ENCODE data around the gene USP47. TPM values are rescaled to one million over a fixed set of nuclear protein-coding genes. Genes with fewer than 3 reads are reported as not detected.
A peak's percentile ranks its signal among the peaks of the same experiment; 100 is the strongest.

USP47 gene
- total RNA-seq, 5 donors from 2014 or later (not counting 1 experiment from before 2014, with no cell fraction given): 49.3 to 77.6 (median 58.6) TPM

- no peak for DNase-seq
- Mint-ChIP-seq H3K9me3 (no peaks in the 10 kb centered on the region), H3K27me3 (peaks cover 3 to 4% of the 10 kb centered on the region in 2 donors), H3K4me3 (no peak overlapping the region), H3K4me1 (peaks cover 6 to 7% (median 6%) of the 10 kb centered on the region in 3 donors), H3K27ac (no peak overlapping the region), H3K36me3 (no peaks in the 10 kb centered on the region)
- H3K9me3 ChIP-seq: no peaks in the 10 kb centered on the region
- no peak overlapping the region for H3K27ac ChIP-seq (ENCODE audit: low read length)
- ChIA-PET POLR2A (no interaction called here), CTCF (interaction anchor here in 1 of 2 donors (0.6 kb wide), 1 partner anchor 1276 kb away, joined by 5 read pairs; no protein-coding TSS in a partner anchor)
- H3K27me3 ChIP-seq (replicated peaks in 1 of 2; ENCODE audit: control insufficient read depth in 2 of 2, extremely low read depth in 1 of 2, insufficient read depth in 2 of 2, low read length in 1 of 2): peaks cover 0 to 24% of the 10 kb centered on the region in 2 experiments
- H3K4me3 ChIP-seq (ENCODE audit: control insufficient read depth in 1 of 2, extremely low read depth in 1 of 2, low read length in 1 of 2): no peak overlapping the region
- H3K36me3 ChIP-seq (ENCODE audit: control insufficient read depth in 2 of 2, extremely low read depth in 1 of 2, insufficient read depth in 1 of 2, low read length in 1 of 2): no peaks in the 10 kb centered on the region
- no peak for ATAC-seq (replicated peaks in 1 of 4)
- WGBS (ENCODE audit: insufficient coverage): no CpG with 5 or more reads among the region's 2 CpGs
- peaks cover 0 to 3% of the 10 kb centered on the region in 2 experiments for H3K4me1 ChIP-seq (ENCODE audit: control insufficient read depth in 1 of 2, extremely low read depth in 1 of 2, insufficient read depth in 2 of 2, low read length in 2 of 2)
Observed at GRCh38 chr11:11982975-11983374, 141.2 kb downstream of the USP47 start.

- Histone ChIP-seq H3K4me1 (ENCODE audit: control insufficient read depth in 1 of 2, extremely low read depth in 1 of 2, insufficient read depth in 2 of 2, low read length in 2 of 2) (peaks cover 0 to 6% of the 10 kb centered on the region in 2 experiments), H3K36me3 (ENCODE audit: control insufficient read depth in 2 of 2, extremely low read depth in 1 of 2, insufficient read depth in 1 of 2, low read length in 1 of 2) (no peaks in the 10 kb centered on the region), H3K27me3 (replicated peaks in 1 of 2; ENCODE audit: control insufficient read depth in 2 of 2, extremely low read depth in 1 of 2, insufficient read depth in 2 of 2, low read length in 1 of 2) (peaks cover 0 to 27% of the 10 kb centered on the region in 2 experiments), H3K27ac (ENCODE audit: low read length) (no peak overlapping the region), H3K9me3 (no peaks in the 10 kb centered on the region), H3K4me3 (ENCODE audit: control insufficient read depth in 1 of 2, extremely low read depth in 1 of 2, low read length in 1 of 2) (no peak overlapping the region)
- Mint-ChIP-seq H3K4me3 (no peak overlapping the region), H3K4me1 (peaks cover 2 to 8% (median 7%) of the 10 kb centered on the region in 3 donors), H3K9me3 (no peaks in the 10 kb centered on the region), H3K27me3 (peaks cover 3 to 4% of the 10 kb centered on the region in 2 donors), H3K36me3 (no peaks in the 10 kb centered on the region), H3K27ac (no peak overlapping the region)
- CTCF ChIA-PET: no interaction called here
- 67% methylated on average over 4 of the region's 5 CpGs for WGBS (ENCODE audit: insufficient coverage)
- POLR2A ChIA-PET: no interaction called here
- ATAC-seq (replicated peaks in 1 of 4) (no peak), DNase-seq (no peak)
Observed at GRCh38 chr11:11983427-11983826, 141.7 kb downstream of the USP47 start.

GRCh38 chr11:11984563-11984962 is 142.8 kb downstream of the USP47 start:
- ChIA-PET POLR2A (no interaction called here), CTCF (interaction anchor here in 1 of 2 donors (1.0 kb wide), 1 partner anchor 11 kb away, joined by 3 read pairs; no protein-coding TSS in a partner anchor)
- H3K36me3 ChIP-seq (ENCODE audit: control insufficient read depth in 2 of 2, extremely low read depth in 1 of 2, insufficient read depth in 1 of 2, low read length in 1 of 2): no peaks in the 10 kb centered on the region
- no peak overlapping the region for H3K4me3 Mint-ChIP-seq
- H3K36me3 Mint-ChIP-seq: no peaks in the 10 kb centered on the region
- no peak overlapping the region for H3K27ac ChIP-seq (ENCODE audit: low read length)
- no peaks in the 10 kb centered on the region for H3K9me3 Mint-ChIP-seq
- ATAC-seq (replicated peaks in 1 of 4) (no peak), DNase-seq (no peak)
- peaks cover 0 to 8% (median 7%) of the 10 kb centered on the region in 3 donors for H3K4me1 Mint-ChIP-seq
- H3K27me3 ChIP-seq (replicated peaks in 1 of 2; ENCODE audit: control insufficient read depth in 2 of 2, extremely low read depth in 1 of 2, insufficient read depth in 2 of 2, low read length in 1 of 2): peaks cover 0 to 19% of the 10 kb centered on the region in 2 experiments
- peaks cover 3 to 4% of the 10 kb centered on the region in 2 donors for H3K27me3 Mint-ChIP-seq
- peaks cover 0 to 6% of the 10 kb centered on the region in 2 experiments for H3K4me1 ChIP-seq (ENCODE audit: control insufficient read depth in 1 of 2, extremely low read depth in 1 of 2, insufficient read depth in 2 of 2, low read length in 2 of 2)
- WGBS (ENCODE audit: insufficient coverage): no CpG with 5 or more reads among the region's 5 CpGs
- H3K9me3 ChIP-seq: no peaks in the 10 kb centered on the region
- H3K4me3 ChIP-seq (ENCODE audit: control insufficient read depth in 1 of 2, extremely low read depth in 1 of 2, low read length in 1 of 2): no peak overlapping the region
- H3K27ac Mint-ChIP-seq: no peak overlapping the region

- Histone ChIP-seq H3K27me3 (replicated peaks in 1 of 2; ENCODE audit: control insufficient read depth in 2 of 2, extremely low read depth in 1 of 2, insufficient read depth in 2 of 2, low read length in 1 of 2) (peaks cover 0 to 19% of the 10 kb centered on the region in 2 experiments), H3K4me3 (ENCODE audit: control insufficient read depth in 1 of 2, extremely low read depth in 1 of 2, low read length in 1 of 2) (no peak overlapping the region), H3K27ac (ENCODE audit: low read length) (no peak overlapping the region), H3K36me3 (ENCODE audit: control insufficient read depth in 2 of 2, extremely low read depth in 1 of 2, insufficient read depth in 1 of 2, low read length in 1 of 2) (no peaks in the 10 kb centered on the region), H3K4me1 (ENCODE audit: control insufficient read depth in 1 of 2, extremely low read depth in 1 of 2, insufficient read depth in 2 of 2, low read length in 2 of 2) (peaks cover 0 to 6% of the 10 kb centered on the region in 2 experiments), H3K9me3 (no peaks in the 10 kb centered on the region)
- Mint-ChIP-seq H3K27ac (no peak overlapping the region), H3K4me3 (no peak overlapping the region), H3K4me1 (peaks cover 0 to 8% (median 7%) of the 10 kb centered on the region in 3 donors), H3K9me3 (no peaks in the 10 kb centered on the region), H3K27me3 (peaks cover 3 to 4% of the 10 kb centered on the region in 2 donors), H3K36me3 (no peaks in the 10 kb centered on the region)
- no peak for DNase-seq
- POLR2A ChIA-PET: interaction anchor here in 1 of 2 donors (0.5 kb wide), 1 partner anchor 847 kb away, joined by 6 read pairs; no protein-coding TSS in a partner anchor
- CTCF ChIA-PET: interaction anchor here in 1 of 2 donors (0.6 to 1.0 kb wide), 2 partner anchors 11 to 22 kb away, joined by 3 read pairs; no protein-coding TSS in a partner anchor
- no peak for ATAC-seq (replicated peaks in 1 of 4)
- WGBS (ENCODE audit: insufficient coverage): 85% methylated on average over 6 of the region's 8 CpGs
Observed at GRCh38 chr11:11985016-11985715, 143.4 kb downstream of the USP47 start.

GRCh38 chr11:11985954-11986949 is 144.5 kb downstream of the USP47 start:
- Histone ChIP-seq H3K9me3 (no peaks in the 10 kb centered on the region), H3K4me3 (ENCODE audit: control insufficient read depth in 1 of 2, extremely low read depth in 1 of 2, low read length in 1 of 2) (no peak overlapping the region), H3K27ac (ENCODE audit: low read length) (no peak overlapping the region), H3K27me3 (replicated peaks in 1 of 2; ENCODE audit: control insufficient read depth in 2 of 2, extremely low read depth in 1 of 2, insufficient read depth in 2 of 2, low read length in 1 of 2) (peaks cover 0 to 12% of the 10 kb centered on the region in 2 experiments), H3K4me1 (ENCODE audit: control insufficient read depth in 1 of 2, extremely low read depth in 1 of 2, insufficient read depth in 2 of 2, low read length in 2 of 2) (peaks cover 0 to 6% of the 10 kb centered on the region in 2 experiments), H3K36me3 (ENCODE audit: control insufficient read depth in 2 of 2, extremely low read depth in 1 of 2, insufficient read depth in 1 of 2, low read length in 1 of 2) (no peaks in the 10 kb centered on the region)
- Mint-ChIP-seq H3K4me3 (no peak overlapping the region), H3K27me3 (peaks cover 0 to 5% of the 10 kb centered on the region in 2 donors), H3K9me3 (no peaks in the 10 kb centered on the region), H3K27ac (no peak overlapping the region), H3K4me1 (peaks cover 0 to 8% (median 7%) of the 10 kb centered on the region in 3 donors), H3K36me3 (no peaks in the 10 kb centered on the region)
- WGBS (ENCODE audit: insufficient coverage): 88% methylated on average over 2 of the region's 9 CpGs
- CTCF ChIA-PET: no interaction called here
- ATAC-seq (replicated peaks in 1 of 4): no peak
- POLR2A ChIA-PET: interaction anchor here in 1 of 2 donors (0.5 kb wide), 1 partner anchor 846 kb away, joined by 6 read pairs; no protein-coding TSS in a partner anchor
- no peak for DNase-seq

- H3K27me3 ChIP-seq (replicated peaks in 1 of 2; ENCODE audit: control insufficient read depth in 2 of 2, extremely low read depth in 1 of 2, insufficient read depth in 2 of 2, low read length in 1 of 2): peaks cover 0 to 13% of the 10 kb centered on the region in 2 experiments
- peak overlapping the region in 1 of 2 donors; percentile 17 for H3K27ac Mint-ChIP-seq
- H3K36me3 ChIP-seq (ENCODE audit: control insufficient read depth in 2 of 2, extremely low read depth in 1 of 2, insufficient read depth in 1 of 2, low read length in 1 of 2): no peaks in the 10 kb centered on the region
- DNase-seq (peak in 1 of 35 experiments; percentile 51), ATAC-seq (replicated peaks in 1 of 4) (peak in 2 of 4 experiments; percentile 28 to 35)
- H3K36me3 Mint-ChIP-seq: no peaks in the 10 kb centered on the region
- peaks cover 0 to 8% (median 7%) of the 10 kb centered on the region in 3 donors for H3K4me1 Mint-ChIP-seq
- peaks cover 0 to 6% of the 10 kb centered on the region in 2 experiments for H3K4me1 ChIP-seq (ENCODE audit: control insufficient read depth in 1 of 2, extremely low read depth in 1 of 2, insufficient read depth in 2 of 2, low read length in 2 of 2)
- H3K4me3 Mint-ChIP-seq: no peak overlapping the region
- no CpG with 5 or more reads among the region's 1 CpG for WGBS (ENCODE audit: insufficient coverage)
- no peaks in the 10 kb centered on the region for H3K9me3 Mint-ChIP-seq
- H3K4me3 ChIP-seq (ENCODE audit: control insufficient read depth in 1 of 2, extremely low read depth in 1 of 2, low read length in 1 of 2): no peak overlapping the region
- POLR2A ChIA-PET: no interaction called here
- CTCF ChIA-PET: no interaction called here
- H3K27me3 Mint-ChIP-seq: peaks cover 5 to 9% of the 10 kb centered on the region in 2 donors
- H3K9me3 ChIP-seq: no peaks in the 10 kb centered on the region
- no peak overlapping the region for H3K27ac ChIP-seq (ENCODE audit: low read length)
Observed at GRCh38 chr11:11987503-11988022, 145.8 kb downstream of the USP47 start.
